Kidney (tissue), 14 donors: Measurements from ENCODE around the gene MSX1. TPM values are rescaled to one million over a fixed set of nuclear protein-coding genes. Genes with fewer than 3 reads are reported as not detected.
A peak's percentile ranks its signal among the peaks of the same experiment; 100 is the strongest.
"Not testable (repeated sequence)": the region's sequence is repeated elsewhere in the genome, so short reads cannot be mapped to it uniquely, and the experiment has no call there.

Experiments
- DNase-seq, 5 donors: peaks; one replicate each; pipeline ENCODE4 v3.0.0-alpha.2; 2013 to 2020
- FAIRE-seq: peaks from 2 replicates; lab custom pipeline; 2012; peaks lifted over from hg19 to GRCh38; lab: Jason Lieb, UNC
- H3K27ac ChIP-seq, 2 donors: one replicate each; pipeline ENCODE4 v1.7.0; 2013; ENCODE audit warnings: low read depth in 2 of 2, low read length in 2 of 2, inconsistent platforms in 1 of 2
- H3K27me3 ChIP-seq: one replicate; pipeline ENCODE4 v1.7.1; 2013; ENCODE audit warnings: low read length, inconsistent platforms; ENCODE audit not compliant: control insufficient read depth, insufficient read depth
- H3K36me3 ChIP-seq, 3 donors: one replicate each; pipeline versions ENCODE4 v1.7.0 to v1.7.1; 2013; ENCODE audit warnings: low read length in 3 of 3, control low read depth in 1 of 3, inconsistent platforms in 1 of 3; ENCODE audit not compliant: insufficient read depth in 3 of 3, control insufficient read depth in 2 of 3
- H3K4me1 ChIP-seq, 3 donors: one replicate each; pipeline versions ENCODE4 v1.7.0 to v1.7.1; 2013; ENCODE audit warnings: low read length in 3 of 3, inconsistent platforms in 1 of 3, low read depth in 1 of 3; ENCODE audit not compliant: control insufficient read depth in 2 of 3, insufficient read depth in 2 of 3
- H3K4me3 ChIP-seq, 3 donors: one replicate each; pipeline versions ENCODE4 v1.7.0 to v1.8.1; 2013; ENCODE audit warnings: low read length in 3 of 3, control low read depth in 1 of 3, inconsistent platforms in 1 of 3
- H3K9ac ChIP-seq, 3 donors: one replicate each; pipeline versions ENCODE4 v1.7.0 to v1.7.1; 2013; ENCODE audit warnings: low read length in 3 of 3, control low read depth in 1 of 3, inconsistent platforms in 1 of 3
- H3K9me3 ChIP-seq, 3 donors: one replicate each; pipeline versions ENCODE4 v1.7.0 to v1.7.1; 2013; ENCODE audit warnings: low read length in 3 of 3, control low read depth in 1 of 3, inconsistent platforms in 1 of 3; ENCODE audit not compliant: control insufficient read depth in 2 of 3, insufficient read depth in 1 of 3
- CTCF ChIP-seq: IDR thresholded peaks from 3 replicates; pipeline ENCODE4 v1.5.1; 2012; ENCODE audit warnings: mild to moderate bottlenecking, moderate library complexity, borderline replicate concordance; ENCODE audit not compliant: insufficient read depth; ENCODE audit errors: extremely low read depth
- intact Hi-C: fragments of 100-400 bp; cut with DNase I; formaldehyde crosslinking; loops from one replicate; pipeline ENCODE4 v1.11.1; 2022
- polyA plus RNA-seq: library from polyadenylated mRNA; stranded (reverse); fragments of 350-450 nt; fragmentation: Illumina TruSeq; extraction: RNeasy Lipid Tissue Mini Kit (QIAGEN cat#74804); gene quantifications from one replicate; pipeline ENCODE4 v1.2.3, GENCODE V29; 2014; ENCODE audit warnings: low read depth, low replicate concordance; ENCODE audit not compliant: insufficient read depth
- total RNA-seq: library from RNA; stranded (reverse); fragmentation: NEBNext Ultra II Directional; extraction: Animal tissue kit (Norgen Biotek cat#: 25700); gene quantifications from one replicate; pipeline ENCODE4 v1.2.1, GENCODE V29; 2021
- donor health status: control.
- donor health status: control.
- donor health status: control.
- donor health status: control.
- donor health status: control.
- donor health status: DM: yes; HTN: yes; CAD: no.
- donor health status: Normal renal cell carcinoma (clear cell type).

The MSX1 gene
- total and polyA plus RNA-seq, 2 donors from 2014 or later: 2.3 to 3.0 TPM

- no peak for TF ChIP-seq CTCF
- FAIRE-seq (no peak), DNase-seq (peak in 4 of 5 donors; percentile 73 to 82 (median 78))
- Histone ChIP-seq H3K4me3 (no peak overlapping the region), H3K9ac (no peak overlapping the region), H3K27me3 (no peaks in the 10 kb centered on the region), H3K9me3 (no peaks in the 10 kb centered on the region), H3K27ac (no peak overlapping the region), H3K4me1 (no peaks in the 10 kb centered on the region), H3K36me3 (no peaks in the 10 kb centered on the region)
- intact Hi-C loops: no loop called here
Observed at GRCh38 chr4:4820261-4820660, 39.2 kb upstream of the MSX1 start.

GRCh38 chr4:4820739-4821138, 38.7 kb upstream of the MSX1 start:
- Histone ChIP-seq H3K36me3 (no peaks in the 10 kb centered on the region), H3K27ac (no peak overlapping the region), H3K4me3 (no peak overlapping the region), H3K9me3 (no peaks in the 10 kb centered on the region), H3K4me1 (no peaks in the 10 kb centered on the region), H3K9ac (no peak overlapping the region), H3K27me3 (no peaks in the 10 kb centered on the region)
- TF ChIP-seq CTCF: no peak
- no peak for DNase-seq
- intact Hi-C loops: no loop called here
- no peak for FAIRE-seq

- no peak for TF ChIP-seq CTCF
- DNase-seq (no peak), FAIRE-seq (no peak)
- intact Hi-C loops: no loop called here
- Histone ChIP-seq H3K4me3 (no peak overlapping the region), H3K9me3 (no peaks in the 10 kb centered on the region), H3K4me1 (no peaks in the 10 kb centered on the region), H3K36me3 (no peaks in the 10 kb centered on the region), H3K27me3 (no peaks in the 10 kb centered on the region), H3K9ac (no peak overlapping the region), H3K27ac (no peak overlapping the region)
Observed at GRCh38 chr4:4821577-4821976, 37.9 kb upstream of the MSX1 start.

- H3K36me3 ChIP-seq, H3K27me3 ChIP-seq, intact Hi-C loops, H3K4me1 ChIP-seq, H3K27ac ChIP-seq, H3K4me3 ChIP-seq, H3K9ac ChIP-seq, FAIRE-seq, H3K9me3 ChIP-seq: not testable (repeated sequence)
- peak in 1 of 5 donors; percentile 14 for DNase-seq
Observed at GRCh38 chr4:4822286-4822685, 37.2 kb upstream of the MSX1 start.
